Skin of body (tissue), 2 donors: ENCODE measurements around the gene ZNF575. TPM values are rescaled to one million over a fixed set of nuclear protein-coding genes. Genes with fewer than 3 reads are reported as not detected.
"Not testable (repeated sequence)": the region's sequence is repeated elsewhere in the genome, so short reads cannot be mapped to it uniquely, and the experiment has no call there.

Experiments used
- DNase-seq: peaks from one replicate; lab custom pipeline; 2025; lab: John Stamatoyannopoulos, UW
- total RNA-seq: library from RNA; depleted of rRNA; stranded (reverse); fragments of >200 nt; gene quantifications from one replicate; pipeline ENCODE4 v1.2.3, GENCODE V29; 2014

Gene ZNF575
- total RNA-seq, 1 donor from 2014 or later, result 0.79 TPM

GRCh38 chr19:43510713-43511112 is 22.3 kb upstream of the ZNF575 start:
- DNase-seq, result no peak

- no peak for DNase-seq
Measured at GRCh38 chr19:43511324-43511723, 21.7 kb upstream of the ZNF575 start.

- DNase-seq, result not testable (repeated sequence)
Measured at GRCh38 chr19:43512399-43512798, 20.6 kb upstream of the ZNF575 start.

DNA sequence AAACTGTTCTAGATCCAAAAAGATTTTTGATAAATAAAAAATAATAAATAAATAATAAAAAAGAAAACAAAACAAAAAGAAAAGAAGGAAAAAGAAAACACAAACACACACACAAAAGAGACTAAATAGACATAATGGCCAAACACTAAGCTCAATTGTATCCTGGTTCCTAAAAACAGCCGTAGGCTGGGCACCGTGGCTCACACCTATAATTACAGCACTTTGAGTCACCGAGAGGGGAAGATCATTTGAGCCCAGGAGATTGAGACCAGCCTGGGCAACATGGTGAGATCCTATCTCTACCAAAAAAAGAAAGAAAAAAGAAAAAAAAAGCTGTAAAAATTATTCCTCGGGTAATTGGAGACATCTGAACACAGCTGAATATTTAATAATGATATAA is 14.9 kb upstream of the ZNF575 start:
- no peak for DNase-seq

- DNase-seq, result peak; percentile 69
Measured at GRCh38 chr19:43519436-43520088, 13.4 kb upstream of the ZNF575 start.

GRCh38 chr19:43522929-43523328 is 10.1 kb upstream of the ZNF575 start:
- DNase-seq, result no peak

- DNase-seq, result not testable (repeated sequence)
Measured at GRCh38 chr19:43523696-43524095, 9.3 kb upstream of the ZNF575 start.

DNA sequence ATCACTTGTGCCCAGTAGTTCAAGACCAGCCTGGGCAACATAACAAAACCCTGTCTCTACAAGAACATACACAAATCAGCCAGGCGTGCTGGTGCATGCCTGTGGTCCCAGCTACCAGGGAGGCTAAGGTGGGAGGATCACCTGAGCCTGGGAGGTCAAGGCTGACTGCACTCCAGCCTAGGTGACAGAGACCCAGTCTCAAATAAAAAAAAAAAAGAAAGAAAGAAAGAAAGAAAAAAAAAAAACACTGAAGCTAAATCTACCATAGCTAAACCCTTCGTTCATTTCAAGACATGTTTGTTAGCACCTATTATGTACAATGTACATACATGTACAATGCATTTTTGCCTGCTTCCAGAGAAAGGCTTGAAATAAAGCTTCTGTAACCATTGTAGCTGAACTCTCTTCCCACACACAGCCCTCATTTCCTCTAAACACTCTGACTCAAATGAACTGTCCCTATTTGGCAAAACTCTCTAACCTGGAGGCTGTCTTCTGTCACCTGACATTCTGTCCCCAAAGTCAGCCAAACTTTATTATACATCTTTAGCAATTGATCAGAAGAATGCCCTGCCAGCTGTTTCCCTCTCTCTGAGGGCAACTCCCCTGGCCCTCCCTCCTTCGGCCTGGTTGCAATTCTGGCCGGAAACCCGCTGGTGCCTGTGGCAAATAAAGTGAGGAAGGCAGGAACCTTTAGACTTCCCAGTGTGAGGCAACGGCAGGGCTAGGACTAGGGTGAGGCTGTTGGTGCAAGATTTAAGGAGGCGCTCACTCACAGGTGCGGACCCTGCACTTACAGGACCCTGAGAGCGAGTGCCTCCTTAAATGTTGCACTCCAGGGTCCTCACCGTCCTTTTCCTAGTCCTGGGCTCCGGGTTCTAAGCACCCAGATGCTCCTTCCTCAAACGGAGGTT is 7.8 kb upstream of the ZNF575 start:
- no peak for DNase-seq

GRCh38 chr19:43525836-43526771 is 6.9 kb upstream of the ZNF575 start:
- DNase-seq, result no peak

- peak; percentile 27 for DNase-seq
Measured at GRCh38 chr19:43526884-43527859, 5.8 kb upstream of the ZNF575 start, which contains the start of gene ETHE1. ETHE1 (minus strand) TSS chr19:43527201; CDS start chr19:43527177, 24 bp downstream.

DNA sequence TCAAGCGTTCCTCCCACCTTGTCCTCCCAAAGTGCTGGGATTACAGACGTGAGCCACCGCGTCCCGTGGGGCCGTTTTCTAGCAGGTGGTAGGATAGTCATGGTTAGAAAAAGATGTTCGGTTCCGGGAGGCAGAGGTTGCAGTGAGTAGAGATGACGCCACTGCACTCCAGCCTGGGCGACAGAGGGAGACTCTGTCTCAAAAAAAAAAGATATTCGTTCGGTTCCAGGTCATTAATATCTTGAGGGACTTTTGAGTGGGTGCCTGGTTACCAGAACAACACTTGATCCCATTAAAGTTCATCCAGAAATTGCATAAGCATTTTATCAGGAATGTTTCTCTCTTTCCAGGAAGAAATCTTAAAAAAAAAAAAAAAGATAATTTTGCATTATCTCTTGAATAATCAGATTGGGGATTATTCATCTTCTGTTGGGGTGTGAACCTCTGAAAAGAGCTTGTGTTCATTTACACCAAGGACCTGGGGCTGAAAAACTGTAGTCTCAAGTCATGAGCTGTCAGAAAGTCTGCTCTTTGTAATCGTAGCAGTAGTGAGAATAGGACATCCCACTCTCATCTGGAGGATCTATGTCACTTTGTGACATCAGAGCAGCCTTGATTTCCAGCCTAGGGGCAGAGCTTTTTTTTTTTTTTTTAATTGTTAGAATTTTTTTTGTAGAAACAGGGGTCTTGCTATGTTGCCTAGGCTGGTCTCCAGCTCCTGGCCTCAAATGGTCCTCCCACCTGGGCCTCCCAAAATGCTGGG is 4.9 kb upstream of the ZNF575 start:
- DNase-seq, result peak; percentile 25

GRCh38 chr19:43532571-43532961 is 422 bp upstream of the ZNF575 start:
- DNase-seq, result no peak

- DNase-seq, result peak; percentile 98
Measured at GRCh38 chr19:43533546-43534304, 737 bp downstream of the ZNF575 start.

- DNase-seq, result no peak
Measured at GRCh38 chr19:43534305-43534815, 1.4 kb downstream of the ZNF575 start.

DNA sequence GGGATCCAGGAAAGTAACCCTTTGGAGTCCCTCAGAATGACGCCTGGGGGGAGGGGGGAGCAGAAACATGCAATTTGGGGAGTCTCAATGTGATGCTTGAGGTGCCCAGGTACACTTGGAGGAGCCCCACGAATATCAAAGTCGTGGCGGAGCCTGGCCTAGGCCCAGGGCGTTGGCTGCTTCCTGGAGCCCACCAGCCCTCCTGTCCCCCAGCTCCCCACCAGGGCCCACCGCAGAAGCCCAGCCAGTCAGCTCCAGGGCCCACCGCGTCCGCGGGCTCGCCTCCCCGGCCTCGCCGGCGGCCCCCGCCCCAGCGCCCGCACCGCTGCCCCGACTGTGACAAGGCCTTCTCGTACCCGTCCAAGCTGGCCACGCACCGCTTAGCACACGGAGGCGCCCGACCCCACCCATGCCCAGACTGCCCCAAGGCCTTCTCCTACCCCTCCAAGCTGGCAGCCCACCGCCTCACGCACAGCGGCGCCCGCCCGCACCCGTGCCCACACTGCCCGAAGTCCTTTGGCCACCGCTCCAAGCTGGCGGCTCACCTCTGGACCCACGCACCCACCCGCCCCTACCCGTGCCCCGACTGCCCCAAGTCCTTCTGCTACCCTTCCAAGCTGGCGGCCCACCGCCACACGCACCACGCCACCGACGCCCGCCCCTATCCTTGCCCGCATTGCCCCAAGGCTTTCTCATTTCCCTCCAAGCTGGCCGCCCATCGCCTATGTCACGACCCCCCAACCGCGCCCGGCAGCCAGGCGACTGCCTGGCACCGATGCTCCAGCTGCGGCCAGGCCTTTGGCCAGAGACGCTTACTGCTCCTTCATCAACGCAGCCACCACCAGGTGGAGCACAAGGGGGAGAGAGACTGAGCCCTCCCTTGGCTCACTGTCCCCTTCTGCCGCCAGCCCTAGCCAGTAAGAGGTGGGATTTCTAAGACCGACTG is 2.1 kb downstream of the ZNF575 start:
- DNase-seq, result peak; percentile 16

- no peak for DNase-seq
Measured at GRCh38 chr19:43538922-43539321, 5.9 kb downstream of the ZNF575 start.

GRCh38 chr19:43540381-43540780 is 7.4 kb downstream of the ZNF575 start:
- no peak for DNase-seq
